Ovary (tissue), 9 donors: Measurements from ENCODE around the gene IMMT. TPM values are rescaled to one million over a fixed set of nuclear protein-coding genes. Genes with fewer than 3 reads are reported as not detected.
"Not testable (repeated sequence)": the region's sequence is repeated elsewhere in the genome, so short reads cannot be mapped to it uniquely, and the experiment has no call there.

Experiments
- DNase-seq, 5 donors: peaks; one replicate each; pipeline ENCODE4 v3.0.0-alpha.2; 2019 to 2020
- H3K27ac ChIP-seq, 2 donors: fragments of 200-600 bp; one replicate each; pipeline versions ENCODE4 v1.5.1 to v1.8.0; 2019 to 2022
- H3K27me3 ChIP-seq: fragments of 200-600 bp; one replicate; pipeline ENCODE4 v1.8.0; 2022
- H3K36me3 ChIP-seq: fragments of 200-600 bp; sonication (generic); one replicate; pipeline ENCODE4 v1.5.1; 2019
- H3K4me1 ChIP-seq: one replicate; pipeline ENCODE4 v1.8.1; 2013; ENCODE audit warnings: mild to moderate bottlenecking, moderate library complexity; ENCODE audit not compliant: insufficient read depth
- H3K4me3 ChIP-seq: fragments of 200-600 bp; sonication (generic); one replicate; pipeline ENCODE4 v1.5.1; 2017
- H3K9me3 ChIP-seq, 2 donors: fragments of 200-600 bp in 1 of 2; sonication (generic) in 1 of 2; one replicate each; pipeline versions ENCODE4 v1.5.1 to v1.8.1; 2013 to 2019; ENCODE audit warnings: mild to moderate bottlenecking in 1 of 2, moderate library complexity in 1 of 2
- CTCF ChIP-seq, 3 donors: fragments of 450-650 bp in 2 of 3; fragments of 200-600 bp in 1 of 3; IDR thresholded peaks; one replicate each; pipeline versions ENCODE4 v1.5.1 to v1.8.0; 2016 to 2022; ENCODE audit warnings: antibody characterized with exemption in 3 of 3, mild to moderate bottlenecking in 1 of 3
- EP300 ChIP-seq: sonication (generic); formaldehyde crosslinking; IDR thresholded peaks from one replicate; pipeline ENCODE4 v1.6.1; 2017; ENCODE audit warnings: antibody characterized with exemption
- POLR2A ChIP-seq: fragments of 450-650 bp; IDR thresholded peaks from one replicate; pipeline ENCODE4 v1.6.1; 2017; ENCODE audit warnings: antibody characterized with exemption, mild to moderate bottlenecking, moderate library complexity
- WGBS, 3 donors: extraction: QIAGEN DNeasy Blood & Tissue Kit in 1 of 3; methylation state at CpG; one replicate each; pipeline versions ENCODE4 v1.1.5 to v1.1.7; 2013 to 2017; 5-methylcytosine and 5-hydroxymethylcytosine counted together
- intact Hi-C, 4 donors: fragments of 100-400 bp; cut with DNase I; formaldehyde crosslinking; loops; one replicate each; pipeline versions ENCODE4 v1.11.0 to v1.15.1; 2022 to 2023
- polyA plus RNA-seq, 2 donors: library from polyadenylated mRNA; stranded (reverse); fragments of 200-250 nt in 1 of 2; fragments of 350-450 nt in 1 of 2; fragmentation: Illumina TruSeq in 1 of 2; extraction: RNeasy Lipid Tissue Mini Kit (QIAGEN cat#74804) in 1 of 2; gene quantifications; one replicate each; pipeline ENCODE4 v1.2.3, GENCODE V29; 2013 to 2014
- total RNA-seq, 7 donors: library from RNA; depleted of rRNA in 2 of 7; stranded (reverse); fragments of >200 nt in 2 of 7; fragmentation: NEBNext Ultra II Directional in 3 of 7; extraction: Animal tissue kit (Norgen Biotek cat#: 25700) in 3 of 7; gene quantifications; one replicate each; pipeline versions ENCODE4 v1.1.0 to v1.2.4, GENCODE V29; 2016 to 2023
- donor health status: DM: no; HTN: no; CAD: no; lungs with moderate emphysema.
- donor health status: DM: no; HTN: no; CAD: no.
- donor health status: Bipolar disorder and iron deficiency.
- donor health status: DM: yes; HTN: yes; CAD: no.
- donor health status: DM: no; HTN: no; CAD: no.
- donor health status: DM: yes; HTN: yes; CAD: no.

IMMT gene
- total and polyA plus RNA-seq, 9 donors, result 22.8 to 99.4 (median 48.4) TPM

- TF ChIP-seq CTCF (IDR thresholded peaks at IDR 0.05) (no peak), EP300 (no peak), POLR2A (no peak)
- intact Hi-C loops, result no loop called here
- no peaks in the 10 kb centered on the region for H3K9me3 ChIP-seq
- no peak for DNase-seq
- no peak overlapping the region for H3K4me3 ChIP-seq
- 84 to 98% (median 93%) methylated on average over 13 to 15 of the region's 15 CpGs for WGBS, 3 donors
- H3K27me3 ChIP-seq, result no peaks in the 10 kb centered on the region
- no peaks in the 10 kb centered on the region for H3K4me1 ChIP-seq
- no peak overlapping the region for H3K27ac ChIP-seq
- H3K36me3 ChIP-seq, result no peaks in the 10 kb centered on the region
These were observed 37.1 kb upstream of the IMMT start for GRCh38 chr2:86232373-86232784.

- 83 to 90% (median 84%) methylated on average over 13 of the region's 13 CpGs for WGBS, 3 donors
- intact Hi-C loops, result no loop called here
These were observed 36.6 kb upstream of the IMMT start for GRCh38 chr2:86231680-86232372.

GRCh38 chr2:86230961-86231360, 35.7 kb upstream of the IMMT start:
- H3K9me3 ChIP-seq, result no peaks in the 10 kb centered on the region
- no peaks in the 10 kb centered on the region for H3K27me3 ChIP-seq
- no peaks in the 10 kb centered on the region for H3K4me1 ChIP-seq
- 80 to 89% (median 80%) methylated on average over 5 of the region's 5 CpGs for WGBS, 3 donors
- no peak overlapping the region for H3K4me3 ChIP-seq
- no peak overlapping the region for H3K27ac ChIP-seq
- no peak for DNase-seq
- intact Hi-C loops, result no loop called here
- no peaks in the 10 kb centered on the region for H3K36me3 ChIP-seq
- TF ChIP-seq CTCF (IDR thresholded peaks at IDR 0.05) (no peak), EP300 (no peak), POLR2A (no peak)

More at GRCh38 chr2:86231680-86232372, 36.6 kb upstream of the IMMT start:
- TF ChIP-seq POLR2A, result no peak
- TF ChIP-seq EP300, result no peak
- TF ChIP-seq CTCF (IDR thresholded peaks at IDR 0.05), result no peak
- DNase-seq, result no peak
- H3K4me3 ChIP-seq, result no peak overlapping the region
- H3K27ac ChIP-seq, result no peak overlapping the region
- no peaks in the 10 kb centered on the region for H3K36me3 ChIP-seq
- H3K27me3 ChIP-seq, result no peaks in the 10 kb centered on the region
- no peaks in the 10 kb centered on the region for H3K4me1 ChIP-seq
- H3K9me3 ChIP-seq, result no peaks in the 10 kb centered on the region

GRCh38 chr2:86229221-86229620, 34.0 kb upstream of the IMMT start:
- H3K4me1 ChIP-seq, result no peaks in the 10 kb centered on the region
- intact Hi-C loops, result loop anchor here in 1 of 4 donors (10.0 kb wide), 1 partner anchor 136 kb away; no protein-coding TSS in a partner anchor
- no peak for TF ChIP-seq CTCF (IDR thresholded peaks at IDR 0.05)
- no peak for TF ChIP-seq EP300
- TF ChIP-seq POLR2A, result no peak
- no peaks in the 10 kb centered on the region for H3K27me3 ChIP-seq
- H3K4me3 ChIP-seq, result no peak overlapping the region
- H3K27ac ChIP-seq, result no peak overlapping the region
- H3K9me3 ChIP-seq, result no peaks in the 10 kb centered on the region
- DNase-seq, result no peak
- WGBS, 3 donors, result 71 to 83% (median 76%) methylated on average over 4 of the region's 4 CpGs
- no peaks in the 10 kb centered on the region for H3K36me3 ChIP-seq

- intact Hi-C loops, result loop anchor here in 1 of 4 donors (10.0 kb wide), 1 partner anchor 136 kb away; no protein-coding TSS in a partner anchor
- WGBS, 3 donors, result 96 to 98% (median 97%) methylated on average over 8 of the region's 8 CpGs
- not testable (repeated sequence) for H3K4me1 ChIP-seq, H3K4me3 ChIP-seq, DNase-seq, H3K36me3 ChIP-seq, H3K9me3 ChIP-seq, H3K27ac ChIP-seq, H3K27me3 ChIP-seq
These were observed 33.3 kb upstream of the IMMT start for GRCh38 chr2:86228574-86228973.
